Mononuclear cell (primary cell): Measurements from ENCODE around the gene SLC47A1. TPM values are rescaled to one million over a fixed set of nuclear protein-coding genes. Genes with fewer than 3 reads are reported as not detected.

Experiments
- H3K27me3 ChIP-seq: 2 replicates; pipeline ENCODE4 v1.6.0; 2011; ENCODE audit warnings: low read length, control low read depth; ENCODE audit not compliant: insufficient read depth
- H3K4me1 ChIP-seq: 2 replicates; pipeline ENCODE4 v1.5.1; 2011; ENCODE audit warnings: mild to moderate bottlenecking, low read length, control low read depth; ENCODE audit not compliant: insufficient read depth
- H3K4me3 ChIP-seq: 2 replicates; pipeline ENCODE4 v1.5.1; 2011; ENCODE audit warnings: mild to moderate bottlenecking, low read length, moderate library complexity
- H3K9me3 ChIP-seq: 2 replicates; pipeline ENCODE4 v1.5.1; 2011; ENCODE audit warnings: low read depth, mild to moderate bottlenecking, control low read depth, low read length
- total RNA-seq: library from RNA; depleted of rRNA; stranded (reverse); fragments of >200 nt; gene quantifications from one replicate; pipeline ENCODE4 v1.2.3, GENCODE V29; 2012

Gene SLC47A1
- total RNA-seq, 1 donor: 0.73 TPM

GRCh38 chr17:19539040-19539399 is 5.4 kb downstream of the SLC47A1 start:
- H3K4me3 ChIP-seq: no peak overlapping the region
- H3K9me3 ChIP-seq: no peaks in the 10 kb centered on the region
- peaks cover 8% of the 10 kb centered on the region for H3K27me3 ChIP-seq
- peaks cover 14% of the 10 kb centered on the region for H3K4me1 ChIP-seq

DNA sequence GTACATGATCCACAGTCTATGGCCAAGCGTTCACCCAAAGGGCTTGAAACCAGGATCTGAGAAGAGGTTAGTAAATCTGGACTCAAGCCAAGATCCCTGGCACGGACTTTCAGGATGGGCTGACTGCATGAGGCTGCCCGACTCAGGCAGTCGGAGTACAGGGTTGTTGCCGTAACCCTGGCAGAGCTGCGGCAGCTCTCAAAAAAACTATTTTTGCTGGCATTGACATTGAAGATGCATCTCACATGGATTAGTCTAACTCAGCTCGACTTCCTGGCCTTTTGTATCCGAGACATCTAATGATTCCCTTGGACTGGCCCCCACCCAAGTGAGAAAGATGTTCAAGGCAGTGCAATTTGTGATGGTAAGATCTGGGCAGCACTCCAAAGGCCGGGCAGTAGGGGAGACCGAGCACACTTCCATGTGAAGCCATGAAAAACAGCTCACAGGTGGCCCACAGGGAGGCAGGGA is 6.2 kb downstream of the SLC47A1 start:
- Histone ChIP-seq H3K9me3 (no peaks in the 10 kb centered on the region), H3K27me3 (peaks cover 2% of the 10 kb centered on the region), H3K4me1 (peaks cover 14% of the 10 kb centered on the region), H3K4me3 (no peak overlapping the region)

GRCh38 chr17:19540706-19541370 is 7.2 kb downstream of the SLC47A1 start:
- no peak overlapping the region for H3K4me3 ChIP-seq
- H3K27me3 ChIP-seq: no peaks in the 10 kb centered on the region
- H3K4me1 ChIP-seq: peaks cover 21% of the 10 kb centered on the region
- no peaks in the 10 kb centered on the region for H3K9me3 ChIP-seq

GRCh38 chr17:19541445-19541844 is 7.8 kb downstream of the SLC47A1 start:
- H3K27me3 ChIP-seq: no peaks in the 10 kb centered on the region
- H3K9me3 ChIP-seq: no peaks in the 10 kb centered on the region
- peaks cover 28% of the 10 kb centered on the region for H3K4me1 ChIP-seq
- H3K4me3 ChIP-seq: no peak overlapping the region

GRCh38 chr17:19542247-19542646 is 8.6 kb downstream of the SLC47A1 start:
- Histone ChIP-seq H3K9me3 (no peaks in the 10 kb centered on the region), H3K27me3 (no peaks in the 10 kb centered on the region), H3K4me3 (no peak overlapping the region), H3K4me1 (peaks cover 35% of the 10 kb centered on the region)

DNA sequence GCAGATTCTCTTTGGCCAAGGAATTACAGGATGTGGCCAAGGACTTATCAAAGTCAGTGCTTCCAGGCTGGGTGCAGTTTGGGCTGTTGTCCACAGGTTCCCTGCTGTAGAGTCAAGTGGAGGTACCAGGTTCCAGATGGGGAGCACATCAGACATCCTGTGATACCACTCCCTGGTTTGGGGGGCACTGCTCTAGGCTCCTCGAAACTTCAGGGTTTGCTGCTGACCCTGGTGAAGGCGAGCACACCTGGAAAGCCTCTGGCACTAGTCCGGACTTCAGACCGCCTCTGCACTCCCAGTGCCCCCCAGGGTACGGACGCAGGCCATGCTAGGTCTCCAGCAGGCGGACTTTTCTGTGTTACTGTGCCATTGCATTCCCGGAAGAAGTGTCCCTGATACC is 10.7 kb downstream of the SLC47A1 start:
- Histone ChIP-seq H3K4me1 (peaks cover 31% of the 10 kb centered on the region), H3K4me3 (no peak overlapping the region), H3K27me3 (no peaks in the 10 kb centered on the region), H3K9me3 (no peaks in the 10 kb centered on the region)

DNA sequence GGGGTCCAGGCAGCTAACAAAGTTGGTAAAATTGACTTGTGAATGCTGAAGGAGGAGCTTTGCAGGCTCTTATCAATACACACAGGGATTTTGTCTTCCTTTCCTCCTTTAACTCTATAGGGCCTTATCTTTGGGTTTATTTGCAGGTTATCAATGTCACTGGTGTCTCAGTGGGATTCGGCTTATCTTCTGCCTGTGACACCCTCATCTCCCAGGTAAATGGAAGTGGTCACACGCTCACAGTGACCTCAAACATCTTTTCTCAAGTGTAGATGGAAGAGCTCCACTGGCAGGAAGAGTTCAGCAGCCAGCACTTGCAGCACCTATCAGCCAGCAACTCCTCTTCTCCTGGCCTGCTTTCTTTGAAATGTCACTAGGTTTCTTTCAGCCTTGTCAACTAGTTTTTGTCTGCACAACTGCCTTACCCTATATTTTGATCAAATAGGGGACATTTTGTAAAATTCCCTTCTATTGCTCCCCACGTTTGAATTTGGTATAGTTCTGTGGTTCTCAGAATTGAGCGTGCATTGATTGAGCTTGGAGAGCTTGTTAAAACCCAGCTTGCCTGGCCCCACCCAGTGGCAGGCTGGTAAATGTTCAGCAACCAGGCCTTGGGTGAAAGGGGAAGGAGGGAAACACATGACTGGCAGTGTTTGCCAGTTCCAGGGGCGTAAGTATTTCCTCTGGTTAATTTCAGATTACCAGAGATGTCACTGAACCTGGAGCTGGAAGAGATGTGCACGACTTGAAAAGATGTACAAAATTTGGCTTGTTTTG is 12.8 kb downstream of the SLC47A1 start:
- Histone ChIP-seq H3K9me3 (no peaks in the 10 kb centered on the region), H3K27me3 (no peaks in the 10 kb centered on the region), H3K4me3 (no peak overlapping the region), H3K4me1 (peaks cover 31% of the 10 kb centered on the region)

- H3K9me3 ChIP-seq: no peaks in the 10 kb centered on the region
- no peak overlapping the region for H3K4me3 ChIP-seq
- H3K27me3 ChIP-seq: no peaks in the 10 kb centered on the region
- peaks cover 20% of the 10 kb centered on the region for H3K4me1 ChIP-seq
Measured at GRCh38 chr17:19549746-19550623, 16.3 kb downstream of the SLC47A1 start.

DNA sequence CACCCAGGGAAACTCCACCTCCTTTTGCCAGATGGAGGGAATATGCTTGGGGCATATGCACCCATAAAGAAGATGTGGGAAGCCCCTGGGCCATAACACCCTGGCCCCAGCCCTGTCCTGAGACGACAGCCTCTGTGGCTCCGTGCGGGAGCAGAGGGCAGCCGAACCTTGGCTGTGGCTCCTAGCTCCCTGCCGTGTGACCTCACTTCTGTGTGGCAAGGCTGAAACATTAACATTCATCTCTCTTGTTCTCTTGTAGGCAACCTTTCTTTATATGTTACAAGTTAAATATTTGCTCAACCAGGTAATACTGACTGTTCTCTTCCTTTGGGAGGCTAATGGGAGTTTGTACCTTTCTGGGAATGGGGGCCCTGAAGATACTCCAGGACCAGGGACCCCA is 17.5 kb downstream of the SLC47A1 start:
- peaks cover 10% of the 10 kb centered on the region for H3K4me1 ChIP-seq

GRCh38 chr17:19551591-19552148 is 18.0 kb downstream of the SLC47A1 start:
- no peaks in the 10 kb centered on the region for H3K9me3 ChIP-seq
- no peaks in the 10 kb centered on the region for H3K27me3 ChIP-seq
- peaks cover 5% of the 10 kb centered on the region for H3K4me1 ChIP-seq
- H3K4me3 ChIP-seq: no peak overlapping the region

More for the DNA sequence above, 17.5 kb downstream of the SLC47A1 start:
- Histone ChIP-seq H3K27me3 (no peaks in the 10 kb centered on the region), H3K9me3 (no peaks in the 10 kb centered on the region), H3K4me3 (no peak overlapping the region)

- no peak overlapping the region for H3K4me3 ChIP-seq
- no peaks in the 10 kb centered on the region for H3K9me3 ChIP-seq
- no peaks in the 10 kb centered on the region for H3K27me3 ChIP-seq
- H3K4me1 ChIP-seq: no peaks in the 10 kb centered on the region
Measured at GRCh38 chr17:19553036-19553435, 19.4 kb downstream of the SLC47A1 start.

DNA sequence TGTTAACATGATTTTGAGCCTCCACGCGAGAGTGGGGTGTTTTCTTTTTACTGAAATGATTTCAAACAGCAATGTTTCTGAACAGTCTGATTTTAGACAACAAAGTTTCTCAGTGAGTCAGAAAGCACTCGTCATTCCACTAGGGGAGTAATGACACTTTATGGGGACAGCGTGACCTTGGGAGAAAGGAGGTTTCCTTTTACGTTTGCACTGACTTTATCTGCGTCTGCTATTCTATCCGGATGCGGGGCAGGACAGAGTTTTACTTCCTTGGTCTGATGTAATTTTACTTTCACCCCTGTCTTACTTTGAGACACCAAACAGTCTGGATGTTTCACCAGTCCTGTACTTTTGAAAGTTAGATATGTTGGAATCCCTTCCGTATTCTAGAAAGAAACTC is 20.7 kb downstream of the SLC47A1 start:
- Histone ChIP-seq H3K4me1 (no peaks in the 10 kb centered on the region), H3K4me3 (no peak overlapping the region), H3K27me3 (no peaks in the 10 kb centered on the region)

GRCh38 chr17:19555746-19556145 is 22.1 kb downstream of the SLC47A1 start:
- H3K9me3 ChIP-seq: no peaks in the 10 kb centered on the region
- no peaks in the 10 kb centered on the region for H3K4me1 ChIP-seq
- no peaks in the 10 kb centered on the region for H3K27me3 ChIP-seq
- no peak overlapping the region for H3K4me3 ChIP-seq

More for the DNA sequence above, 20.7 kb downstream of the SLC47A1 start:
- H3K9me3 ChIP-seq: no peaks in the 10 kb centered on the region

DNA sequence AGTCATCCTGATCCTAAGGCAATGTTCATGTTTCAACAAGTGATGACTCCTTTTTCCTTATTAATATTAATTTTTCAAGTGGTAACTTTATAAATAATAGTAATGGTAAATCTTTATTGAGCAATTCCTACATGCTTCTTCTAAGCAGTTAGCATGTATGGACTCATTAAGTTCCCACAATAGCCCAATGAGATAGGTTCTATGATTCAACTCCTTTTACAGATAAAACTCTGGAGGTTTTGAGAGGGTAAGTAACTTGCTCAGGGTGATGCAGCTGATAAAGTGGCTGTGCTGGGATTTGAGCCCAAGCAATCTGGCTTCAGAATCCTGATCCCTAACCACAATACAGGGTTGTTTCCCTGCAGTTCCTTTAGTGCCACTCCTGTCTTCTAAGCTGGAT is 25.3 kb downstream of the SLC47A1 start:
- H3K27me3 ChIP-seq: no peaks in the 10 kb centered on the region
- H3K9me3 ChIP-seq: no peaks in the 10 kb centered on the region
- no peaks in the 10 kb centered on the region for H3K4me1 ChIP-seq
- no peak overlapping the region for H3K4me3 ChIP-seq
